Measurements from ENCODE around the gene ANKH. TPM values are rescaled to one million over a fixed set of nuclear protein-coding genes. Genes with fewer than 3 reads are reported as not detected.
A peak's percentile ranks its signal among the peaks of the same experiment; 100 is the strongest.

The ANKH gene
- total and polyA plus RNA-seq, 2 of the 13 experiments (the other 11 are each of a cell fraction or from before 2014, with no cell fraction given) = 25.0 to 36.0 TPM

DNA sequence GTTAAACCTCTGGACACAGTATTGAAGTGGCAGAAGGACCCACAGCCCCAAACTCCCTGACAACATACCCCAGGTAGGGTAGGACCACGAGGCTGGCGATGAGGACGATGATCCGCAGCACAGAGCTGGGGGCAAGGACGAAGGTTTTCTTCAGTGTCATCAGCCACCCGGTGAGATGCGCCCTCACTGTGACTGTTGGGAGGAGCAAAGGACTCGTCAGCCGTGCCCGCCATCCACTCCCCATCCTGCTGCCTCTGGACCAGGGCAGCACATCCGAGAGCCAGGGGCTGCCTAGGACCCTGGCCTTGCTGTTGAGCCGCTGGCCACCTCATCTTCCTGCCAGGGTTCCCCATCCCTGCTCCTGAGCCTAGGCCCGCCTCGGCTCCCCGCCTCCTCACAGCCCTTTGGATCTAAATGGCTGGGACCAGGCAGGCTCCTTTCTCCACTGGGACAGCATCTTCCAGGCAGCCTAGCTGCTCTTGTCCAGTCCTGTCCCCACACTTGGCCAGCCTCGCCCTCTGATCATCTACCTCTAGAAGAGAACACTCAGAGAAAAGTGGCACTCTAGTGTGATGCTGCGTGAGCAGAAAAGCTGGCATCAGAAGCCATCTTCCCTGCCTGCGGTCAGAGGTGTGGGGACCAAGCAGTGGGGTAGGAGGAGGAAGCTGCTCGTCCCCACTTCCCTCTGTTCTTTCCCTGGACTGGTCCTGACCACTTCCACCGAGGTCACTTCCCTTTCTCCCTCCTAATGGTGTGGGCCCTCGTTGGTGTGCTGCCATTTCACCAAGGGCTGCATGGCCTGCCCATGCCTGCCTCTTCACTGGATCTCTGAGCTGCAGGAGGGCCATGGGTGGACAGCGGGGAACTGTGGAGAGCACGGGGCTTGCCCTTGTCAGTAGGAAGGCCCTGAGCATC, 157.8 kb downstream of the ANKH start:
- Histone ChIP-seq H3K9me3 (ENCODE audit: low read length) (no peaks in the 10 kb centered on the region), H3K4me1 (ENCODE audit: insufficient read depth, low read length) (0 out of 2 replicates have a peak, but pooled peaks cover 6% of the 10 kb centered on the region), H4K20me1 (ENCODE audit: insufficient read depth, low read length) (no peaks in the 10 kb centered on the region), H3K36me3 (replicated peaks in 1 of 2; ENCODE audit: control insufficient read depth in 1 of 2, insufficient read depth in 2 of 2, low read length in 2 of 2) (peaks cover 8 to 73% of the 10 kb centered on the region in 2 experiments), H3K4me3 (replicated peaks in 1 of 3; ENCODE audit: insufficient read depth in 1 of 3, low read depth in 2 of 3, low read length in 3 of 3) (no peak overlapping the region), H2AFZ (ENCODE audit: low read length) (no peak overlapping the region), H3K79me2 (ENCODE audit: insufficient read depth, low read length) (no peaks in the 10 kb centered on the region), H3K27me3 (ENCODE audit: control insufficient read depth in 1 of 2, insufficient read depth in 2 of 2, low read length in 2 of 2) (no peaks in the 10 kb centered on the region), H3K9ac (ENCODE audit: insufficient read depth, low read depth, low read length) (no peak overlapping the region), H3K27ac (ENCODE audit: extremely low read length, insufficient read depth, low read length) (no peak overlapping the region), H3K4me2 (ENCODE audit: low read depth, low read length) (no peak overlapping the region)
- in situ Hi-C loops (cut with HindIII; ENCODE audit: extremely low pct_ligation_motif_present, low pct_unique_long_range_greater_than_20kb) (no loop called here), intact Hi-C loops (cut with micrococcal nuclease; ENCODE audit: unreplicated experiment) (no loop called here)
- no peak for TF ChIP-seq NR2C2 (CRISPR knock-in tag; IDR thresholded peaks at IDR 0.05; ENCODE audit: borderline replicate concordance)
- no peak for TF ChIP-seq ATM (IDR thresholded peaks at IDR 0.05; ENCODE audit: borderline replicate concordance)
- no peak for TF ChIP-seq ZZZ3 (CRISPR knock-in tag; IDR thresholded peaks at IDR 0.05; ENCODE audit: borderline replicate concordance)
- peak; percentile 65 for TF ChIP-seq AGO2 (optimal IDR thresholded peaks at IDR 0.05; ENCODE audit: low read depth, low read length)
- BruUV-seq (replicated peaks) = no TSS peak
- DNase-seq (ENCODE audit: low spot score) = no peak
- no peak for ATAC-seq
- ChIA-PET POLR2A (no interaction called here), CTCF (ENCODE audit: low intra/inter-chr PET ratio, low total read pairs) (no interaction called here)
- 92% methylated on average over 20 of the region's 23 CpGs for WGBS (ENCODE audit: low lambda C conversion rate)
- FAIRE-seq = no peak

DNA sequence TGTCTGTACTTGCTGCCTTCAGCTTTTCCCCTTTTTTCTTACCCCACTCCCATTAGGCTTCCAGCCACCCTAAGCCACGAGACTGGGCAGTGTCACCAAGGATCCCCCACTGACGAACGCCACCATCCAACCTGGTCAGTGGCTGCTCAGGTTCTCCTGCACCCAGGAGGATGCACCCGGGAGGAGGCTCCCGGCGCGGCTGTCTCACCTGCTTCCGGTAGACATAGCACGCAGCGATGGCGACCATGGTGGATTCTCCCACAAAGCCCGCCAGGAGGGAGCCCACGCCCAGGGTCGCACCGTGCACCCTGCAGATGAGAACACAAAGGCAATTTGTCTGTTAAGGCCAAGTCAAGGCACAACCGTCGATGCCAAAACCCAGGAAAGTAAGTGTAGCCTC, 158.9 kb downstream of the ANKH start:
- no peak for DNase-seq (ENCODE audit: low spot score)
- H3K4me3 ChIP-seq (replicated peaks in 1 of 3; ENCODE audit: insufficient read depth in 1 of 3, low read depth in 2 of 3, low read length in 3 of 3) = no peak overlapping the region
- WGBS (ENCODE audit: low lambda C conversion rate) = 98% methylated on average over 17 of the region's 17 CpGs
- in situ Hi-C loops (cut with HindIII; ENCODE audit: extremely low pct_ligation_motif_present, low pct_unique_long_range_greater_than_20kb) = no loop called here
- H3K4me1 ChIP-seq (ENCODE audit: insufficient read depth, low read length) = 0 out of 2 replicates have a peak, but pooled peaks cover 1% of the 10 kb centered on the region
- intact Hi-C loops (cut with micrococcal nuclease; ENCODE audit: unreplicated experiment) = no loop called here
- BruUV-seq (replicated peaks) = no TSS peak
- ChIA-PET CTCF (ENCODE audit: low intra/inter-chr PET ratio, low total read pairs) (no interaction called here), POLR2A (no interaction called here)
- H3K9ac ChIP-seq (ENCODE audit: insufficient read depth, low read depth, low read length) = no peak overlapping the region
- TF ChIP-seq ARID2 (CRISPR knock-in tag; IDR thresholded peaks at IDR 0.05; ENCODE audit: borderline replicate concordance) = no peak
- TF ChIP-seq PCBP2 (optimal IDR thresholded peaks at IDR 0.05; ENCODE audit: low read depth, low read length, poor library complexity, severe bottlenecking) = no peak
- TF ChIP-seq ZNF839 (CRISPR knock-in tag; IDR thresholded peaks at IDR 0.05; ENCODE audit: borderline replicate concordance) = no peak
- TF ChIP-seq HOXA5 (CRISPR knock-in tag; IDR thresholded peaks at IDR 0.05) = no peak
- peak; percentile 16 for TF ChIP-seq AGO2 (optimal IDR thresholded peaks at IDR 0.05; ENCODE audit: low read depth, low read length)
- no peak for ATAC-seq
- no peaks in the 10 kb centered on the region for H4K20me1 ChIP-seq (ENCODE audit: insufficient read depth, low read length)
- H3K27ac ChIP-seq (ENCODE audit: extremely low read length, insufficient read depth, low read length) = no peak overlapping the region
- peaks cover 10 to 84% of the 10 kb centered on the region in 2 experiments for H3K36me3 ChIP-seq (replicated peaks in 1 of 2; ENCODE audit: control insufficient read depth in 1 of 2, insufficient read depth in 2 of 2, low read length in 2 of 2)
- no peaks in the 10 kb centered on the region for H3K79me2 ChIP-seq (ENCODE audit: insufficient read depth, low read length)
- no peak overlapping the region for H3K4me2 ChIP-seq (ENCODE audit: low read depth, low read length)
- FAIRE-seq = no peak
- no peaks in the 10 kb centered on the region for H3K9me3 ChIP-seq (ENCODE audit: low read length)
- H2AFZ ChIP-seq (ENCODE audit: low read length) = no peak overlapping the region
- H3K27me3 ChIP-seq (ENCODE audit: control insufficient read depth in 1 of 2, insufficient read depth in 2 of 2, low read length in 2 of 2) = no peaks in the 10 kb centered on the region
